HEK293T (cell line): ENCODE data around the gene RORB.

Experiments
- CTCF ChIA-PET: fragments of 350-600 bp; formaldehyde crosslinking; extraction: SDS; loops from one replicate; lab custom pipeline; 2021; ENCODE audit warnings: antibody characterized with exemption, inconsistent platforms; lab: Yijun Ruan, JAX
- POLR2A ChIA-PET: fragments of 350-600 bp; formaldehyde crosslinking; extraction: SDS; loops from one replicate; lab custom pipeline; 2020; ENCODE audit warnings: antibody characterized with exemption, inconsistent platforms; lab: Yijun Ruan, JAX
- DNase-seq: peaks from one replicate; pipeline ENCODE4 v3.0.0; 2012; ENCODE audit warnings: mixed read lengths; ENCODE audit errors: extremely low spot score
- BHLHE40 ChIP-seq: fragments of 450-650 bp; IDR thresholded peaks from 2 replicates; pipeline ENCODE4 v1.6.1; 2016; ENCODE audit warnings: mild to moderate bottlenecking, moderate library complexity, borderline replicate concordance
- CTBP1 ChIP-seq: fragments of 450-650 bp; IDR thresholded peaks from 2 replicates; pipeline ENCODE4 v1.6.1; 2016; ENCODE audit warnings: borderline replicate concordance
- ELF4 ChIP-seq: fragments of 450-650 bp; IDR thresholded peaks from 2 replicates; pipeline ENCODE4 v1.6.1; 2017; ENCODE audit warnings: antibody characterized with exemption
- FOXA1 ChIP-seq: fragments of 450-650 bp; IDR thresholded peaks from 2 replicates; pipeline ENCODE4 v1.6.1; 2016; ENCODE audit warnings: mild to moderate bottlenecking
- FOXK2 ChIP-seq: fragments of 450-650 bp; IDR thresholded peaks from 2 replicates; pipeline ENCODE4 v1.6.1; 2016; ENCODE audit warnings: mild to moderate bottlenecking
- FOXM1 ChIP-seq: fragments of 450-650 bp; IDR thresholded peaks from 2 replicates; pipeline ENCODE4 v1.6.1; 2017; ENCODE audit warnings: mild to moderate bottlenecking, borderline replicate concordance
- HDGF ChIP-seq: fragments of 450-650 bp; IDR thresholded peaks from 2 replicates; pipeline ENCODE4 v1.6.1; 2017; ENCODE audit warnings: antibody characterized with exemption, borderline replicate concordance
- L3MBTL2 ChIP-seq: fragments of 450-650 bp; conservative IDR thresholded peaks from 2 replicates; pipeline ENCODE4 v1.6.1; 2016; ENCODE audit warnings: mild to moderate bottlenecking
- LEF1 ChIP-seq: fragments of 450-650 bp; IDR thresholded peaks from 2 replicates; pipeline ENCODE4 v1.6.1; 2017; ENCODE audit warnings: mild to moderate bottlenecking, borderline replicate concordance
- NFRKB ChIP-seq: fragments of 450-650 bp; IDR thresholded peaks from 2 replicates; pipeline ENCODE4 v1.6.1; 2016; ENCODE audit warnings: mild to moderate bottlenecking, moderate library complexity
- SP1 ChIP-seq: fragments of 450-650 bp; IDR thresholded peaks from 2 replicates; pipeline ENCODE4 v1.6.1; 2017
- SUZ12 ChIP-seq: fragments of 450-650 bp; IDR thresholded peaks from 2 replicates; pipeline ENCODE4 v1.6.1; 2016; ENCODE audit warnings: mild to moderate bottlenecking
- TARDBP ChIP-seq: fragments of 450-650 bp; IDR thresholded peaks from 2 replicates; pipeline ENCODE4 v1.6.1; 2016
- ZNF384 ChIP-seq: fragments of 450-650 bp; IDR thresholded peaks from 2 replicates; pipeline ENCODE4 v1.6.1; 2016
- TF ChIP-seq, protein P1 (sequence below): fragments of 450-650 bp; IDR thresholded peaks from 2 replicates; pipeline ENCODE4 v1.6.1; 2016

The RORB gene

DNA sequence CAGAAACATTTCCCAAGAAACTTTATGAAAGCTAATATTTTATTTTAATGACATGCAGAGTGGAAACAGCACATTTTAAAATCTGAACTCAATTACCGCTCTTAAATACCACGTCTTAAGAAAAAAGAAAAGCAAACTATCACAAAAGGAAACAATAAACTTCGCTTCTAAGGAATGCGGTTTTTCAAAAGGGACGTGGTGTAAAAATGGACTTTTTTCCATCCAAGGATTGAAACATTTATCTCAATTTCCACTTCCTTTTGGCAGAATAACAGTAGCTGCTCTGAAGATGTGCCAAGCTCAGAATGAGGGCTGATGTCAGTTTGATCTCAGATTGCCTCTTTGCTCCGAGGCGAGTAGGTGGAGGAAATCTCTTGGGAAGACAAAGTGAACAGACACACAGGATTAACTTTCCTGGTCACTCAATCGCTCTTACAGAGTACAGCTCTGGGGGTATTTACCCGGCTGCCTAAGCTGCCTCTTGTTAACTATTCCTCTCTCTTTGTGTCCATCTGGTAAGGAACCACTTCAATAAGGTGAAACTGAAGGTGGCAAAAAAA lies 232.1 kb downstream of the RORB start:
- no peak for TF ChIP-seq ELF4
- TF ChIP-seq LEF1: no peak
- no peak for TF ChIP-seq L3MBTL2
- TF ChIP-seq CTBP1: no peak
- no peak for TF ChIP-seq NFRKB
- TF ChIP-seq, protein P1, sequence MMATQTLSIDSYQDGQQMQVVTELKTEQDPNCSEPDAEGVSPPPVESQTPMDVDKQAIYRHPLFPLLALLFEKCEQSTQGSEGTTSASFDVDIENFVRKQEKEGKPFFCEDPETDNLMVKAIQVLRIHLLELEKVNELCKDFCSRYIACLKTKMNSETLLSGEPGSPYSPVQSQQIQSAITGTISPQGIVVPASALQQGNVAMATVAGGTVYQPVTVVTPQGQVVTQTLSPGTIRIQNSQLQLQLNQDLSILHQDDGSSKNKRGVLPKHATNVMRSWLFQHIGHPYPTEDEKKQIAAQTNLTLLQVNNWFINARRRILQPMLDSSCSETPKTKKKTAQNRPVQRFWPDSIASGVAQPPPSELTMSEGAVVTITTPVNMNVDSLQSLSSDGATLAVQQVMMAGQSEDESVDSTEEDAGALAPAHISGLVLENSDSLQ: no peak
- TF ChIP-seq HDGF: no peak
- no peak for TF ChIP-seq FOXK2
- TF ChIP-seq SP1: no peak
- no peak for TF ChIP-seq ZNF384
- POLR2A ChIA-PET: no interaction called here
- CTCF ChIA-PET: interaction anchor here (0.6 to 0.8 kb wide), 2 partner anchors 9 to 223 kb away, joined by 3 to 4 read pairs; no protein-coding TSS in a partner anchor
- DNase-seq: no peak

DNA sequence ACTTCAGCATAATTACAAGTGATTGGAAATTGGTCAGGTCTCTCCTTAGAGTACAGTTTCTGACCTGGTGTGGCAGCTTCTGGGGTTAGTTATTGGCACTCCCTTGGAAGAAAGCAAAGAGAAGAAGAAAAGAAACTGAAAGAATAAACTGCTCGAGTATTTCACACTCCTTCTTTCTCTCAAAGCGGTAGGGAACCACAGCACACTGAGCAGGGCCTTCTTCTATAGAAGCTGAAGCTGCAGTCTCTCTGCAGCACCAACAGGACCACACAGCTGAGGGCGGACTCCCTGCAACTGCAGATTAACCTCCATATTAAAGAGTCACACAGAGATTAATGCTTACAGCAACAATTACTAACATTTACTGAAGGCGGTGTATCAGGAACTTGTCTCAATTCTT lies 238.6 kb downstream of the RORB start:
- no peak for DNase-seq
- TF ChIP-seq ELF4: no peak
- TF ChIP-seq LEF1: no peak
- no peak for TF ChIP-seq SP1
- TF ChIP-seq HDGF: no peak
- TF ChIP-seq BHLHE40: no peak
- TF ChIP-seq NFRKB: no peak
- TF ChIP-seq L3MBTL2: no peak
- TF ChIP-seq FOXA1: no peak
- no peak for TF ChIP-seq FOXM1
- no peak for TF ChIP-seq SUZ12
- TF ChIP-seq, protein P1: no peak
- TF ChIP-seq CTBP1: no peak
- ChIA-PET POLR2A (no interaction called here), CTCF (no interaction called here)

DNA sequence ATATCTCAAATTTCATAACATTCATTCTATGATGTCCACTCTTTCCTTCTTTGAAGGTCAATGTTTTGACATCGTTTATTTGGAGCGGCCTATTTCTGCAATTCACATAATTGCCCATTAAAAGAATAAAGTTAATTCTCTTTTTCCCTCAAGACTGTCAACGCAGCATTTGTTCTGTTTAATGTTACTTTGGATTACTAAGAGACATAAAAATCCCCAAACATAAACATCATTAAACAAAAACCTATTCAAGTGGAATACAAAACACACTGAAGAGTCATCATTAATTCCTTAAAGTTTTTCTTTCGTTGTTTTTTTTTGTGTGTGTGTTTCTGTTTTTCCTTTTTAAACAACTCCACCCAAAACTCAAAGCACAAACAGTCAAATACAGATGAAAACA lies 239.5 kb downstream of the RORB start:
- POLR2A ChIA-PET: no interaction called here
- DNase-seq: no peak
- CTCF ChIA-PET: no interaction called here
- no peak for TF ChIP-seq ZNF384
- TF ChIP-seq LEF1: no peak

DNA sequence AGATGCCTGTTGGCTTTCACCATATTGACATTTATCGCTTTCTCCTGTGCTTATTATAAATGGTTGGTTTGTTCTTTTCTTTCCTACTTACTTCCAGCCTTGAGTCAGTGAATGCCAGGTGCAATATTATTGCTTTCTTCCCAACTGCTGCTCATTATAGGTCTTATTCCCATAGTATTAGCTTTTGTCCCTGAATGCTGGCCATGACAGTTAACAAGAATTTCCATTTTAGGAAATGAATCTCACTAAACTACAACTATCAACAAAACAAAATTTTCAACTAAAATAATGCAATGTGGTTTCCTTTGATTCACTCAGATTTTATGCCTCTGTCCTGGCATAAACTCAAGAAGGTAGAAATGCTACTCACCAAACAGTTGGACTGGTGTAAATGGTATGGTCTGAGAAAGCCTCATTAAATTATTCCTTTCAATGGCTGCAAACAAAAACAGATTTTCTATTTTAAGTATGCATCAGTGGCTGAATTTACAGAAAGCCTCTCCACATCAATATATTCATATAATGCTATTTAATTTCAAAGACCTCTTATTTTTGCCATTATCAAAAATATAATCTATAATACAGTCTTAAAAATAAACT lies 245.2 kb downstream of the RORB start:
- CTCF ChIA-PET: interaction anchor here (0.7 kb wide), 1 partner anchor 299 kb away, joined by 4 read pairs; no protein-coding TSS in a partner anchor
- TF ChIP-seq FOXM1 (no peak), ELF4 (no peak), L3MBTL2 (no peak), HDGF (no peak), TARDBP (no peak), CTBP1 (no peak), LEF1 (no peak), FOXA1 (no peak), SUZ12 (no peak), FOXK2 (no peak), SP1 (no peak)
- TF ChIP-seq, protein P1: no peak
- POLR2A ChIA-PET: no interaction called here
- DNase-seq: no peak
